Measurements from ENCODE around the gene MBD2. TPM values are rescaled to one million over a fixed set of nuclear protein-coding genes. Genes with fewer than 3 reads are reported as not detected.

Gene MBD2
- total RNA-seq, 1 experiment from 2014 or later, result 55.9 TPM

DNA sequence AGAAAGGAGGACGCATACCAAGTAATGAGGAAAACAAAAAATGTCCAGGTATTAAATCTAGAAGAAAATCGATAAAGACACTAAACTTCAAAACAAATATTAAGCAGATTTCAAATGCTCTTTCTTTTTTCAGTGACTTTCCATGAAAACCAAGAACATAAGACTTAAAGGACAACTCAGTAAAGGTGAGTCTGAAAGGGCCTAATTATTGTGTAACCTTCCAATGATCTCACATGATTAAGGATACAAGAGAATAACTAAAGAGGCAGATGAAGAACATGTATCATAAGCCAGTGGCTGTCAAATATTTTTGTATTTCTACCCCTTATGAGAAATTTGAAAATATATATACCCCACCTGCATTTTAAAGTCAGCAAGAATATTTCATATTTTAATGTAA is 30.7 kb downstream of the MBD2 start:
- no peak for DNase-seq
- no peaks in the 10 kb centered on the region for H3K36me3 ChIP-seq (replicated peaks; ENCODE audit: control insufficient read depth, insufficient read depth, low read length)
- H3K27me3 ChIP-seq (ENCODE audit: control insufficient read depth, insufficient read depth, low read length), result no peaks in the 10 kb centered on the region
- no peak overlapping the region for H3K4me3 ChIP-seq (ENCODE audit: insufficient read depth, low read depth, low read length)

DNA sequence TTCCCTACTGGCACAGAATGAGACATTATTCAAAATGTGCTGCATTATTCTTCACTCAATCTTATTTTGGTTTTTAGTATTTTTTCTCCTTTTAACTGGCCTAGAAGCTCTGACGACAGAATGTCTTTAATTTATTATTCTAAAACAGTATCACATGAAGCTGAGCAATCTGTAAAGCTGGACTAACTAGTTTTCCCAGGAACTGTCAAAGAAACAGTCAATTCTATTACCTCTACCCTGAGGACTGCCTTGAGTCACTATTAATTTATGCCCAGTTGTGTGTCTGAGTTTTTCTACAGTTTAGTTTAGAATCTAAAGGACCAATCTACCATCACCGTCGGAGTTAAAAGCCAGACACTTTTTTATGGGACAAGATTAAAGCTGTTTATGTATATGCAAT is 31.6 kb downstream of the MBD2 start:
- H3K4me3 ChIP-seq (ENCODE audit: insufficient read depth, low read depth, low read length), result no peak overlapping the region
- no peaks in the 10 kb centered on the region for H3K27me3 ChIP-seq (ENCODE audit: control insufficient read depth, insufficient read depth, low read length)
- no peaks in the 10 kb centered on the region for H3K36me3 ChIP-seq (replicated peaks; ENCODE audit: control insufficient read depth, insufficient read depth, low read length)
- no peak for DNase-seq

DNA sequence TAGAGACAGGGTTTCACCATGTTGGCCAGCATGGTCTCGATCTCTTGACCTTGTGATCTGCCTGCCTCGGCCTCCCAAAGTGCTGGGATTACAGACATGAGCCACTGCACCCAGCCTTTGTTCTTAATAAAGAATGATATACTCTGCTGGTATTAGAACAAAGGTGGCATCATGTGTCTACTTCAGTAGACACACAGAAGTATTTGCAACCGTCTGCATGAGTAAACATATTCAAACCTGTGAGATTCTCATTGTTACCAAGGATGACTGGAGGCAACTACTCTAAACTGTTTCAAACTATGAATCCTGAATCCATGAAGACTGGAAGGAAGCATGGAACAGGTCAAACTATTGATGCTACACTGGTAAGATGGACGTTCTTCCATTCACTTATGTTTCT is 32.1 kb downstream of the MBD2 start:
- Histone ChIP-seq H3K27me3 (ENCODE audit: control insufficient read depth, insufficient read depth, low read length) (no peaks in the 10 kb centered on the region), H3K36me3 (replicated peaks; ENCODE audit: control insufficient read depth, insufficient read depth, low read length) (no peaks in the 10 kb centered on the region), H3K4me3 (ENCODE audit: insufficient read depth, low read depth, low read length) (no peak overlapping the region)
- DNase-seq, result no peak

DNA sequence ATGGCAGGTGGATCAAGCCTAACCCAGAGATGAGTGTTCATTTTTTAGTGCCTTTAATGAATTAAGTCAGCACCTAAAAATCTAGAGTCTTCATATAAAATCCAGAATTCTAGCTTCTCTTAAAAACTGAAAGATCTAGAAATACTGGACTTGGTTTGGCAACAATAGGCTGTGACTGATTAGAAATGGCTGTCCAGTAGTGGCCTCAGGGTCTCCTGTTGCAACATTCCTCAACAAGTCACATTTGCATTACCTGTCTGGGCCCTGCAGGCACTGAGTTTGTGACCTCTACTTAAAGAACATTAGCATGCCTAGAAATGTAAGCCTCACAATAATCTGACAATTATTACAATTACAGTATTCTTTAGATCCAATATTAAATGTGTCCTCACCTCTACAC is 33.1 kb downstream of the MBD2 start:
- Histone ChIP-seq H3K4me3 (ENCODE audit: insufficient read depth, low read depth, low read length) (no peak overlapping the region), H3K36me3 (replicated peaks; ENCODE audit: control insufficient read depth, insufficient read depth, low read length) (no peaks in the 10 kb centered on the region), H3K27me3 (ENCODE audit: control insufficient read depth, insufficient read depth, low read length) (no peaks in the 10 kb centered on the region)
- DNase-seq, result peak; percentile 28

DNA sequence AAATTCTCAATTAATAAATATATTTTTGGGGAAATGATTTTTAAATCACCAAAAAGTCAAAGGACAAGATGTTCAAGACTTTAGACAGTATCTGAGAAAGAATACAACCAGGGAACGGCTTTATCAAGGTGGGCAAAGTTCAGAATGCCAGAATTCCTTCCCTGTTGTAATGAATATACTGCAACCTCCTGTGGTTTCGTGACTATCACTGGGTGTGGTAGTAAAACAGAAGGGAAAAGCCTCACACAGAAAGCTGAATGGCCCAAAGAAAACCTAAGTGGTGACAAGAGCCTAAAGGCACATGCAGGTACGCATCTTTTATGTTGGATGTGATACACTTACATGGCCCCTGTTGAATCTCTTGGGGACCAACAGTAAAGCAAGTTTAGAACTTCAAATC is 37.1 kb downstream of the MBD2 start:
- Histone ChIP-seq H3K27me3 (ENCODE audit: control insufficient read depth, insufficient read depth, low read length) (no peaks in the 10 kb centered on the region), H3K36me3 (replicated peaks; ENCODE audit: control insufficient read depth, insufficient read depth, low read length) (no peaks in the 10 kb centered on the region), H3K4me3 (ENCODE audit: insufficient read depth, low read depth, low read length) (no peak overlapping the region)
- no peak for DNase-seq

DNA sequence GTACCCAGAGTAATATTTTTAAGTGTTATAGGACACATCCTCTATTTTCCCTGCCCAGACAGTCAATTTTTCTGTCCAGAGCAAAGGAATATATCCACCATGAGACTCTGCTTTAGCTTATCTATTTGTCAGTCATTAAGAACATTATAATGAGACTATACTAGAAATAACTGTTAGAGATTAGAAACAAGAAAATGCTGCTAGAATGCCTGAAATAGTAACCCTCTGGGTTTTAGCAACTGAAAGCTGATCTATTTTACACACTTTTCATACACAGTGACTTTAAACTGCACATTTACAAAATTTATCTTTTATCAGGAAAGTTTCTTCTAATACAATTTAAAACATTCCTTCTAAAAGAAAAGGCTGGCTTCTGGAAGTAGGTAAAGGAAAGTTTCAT is 39.6 kb downstream of the MBD2 start:
- no peaks in the 10 kb centered on the region for H3K27me3 ChIP-seq (ENCODE audit: control insufficient read depth, insufficient read depth, low read length)

DNA sequence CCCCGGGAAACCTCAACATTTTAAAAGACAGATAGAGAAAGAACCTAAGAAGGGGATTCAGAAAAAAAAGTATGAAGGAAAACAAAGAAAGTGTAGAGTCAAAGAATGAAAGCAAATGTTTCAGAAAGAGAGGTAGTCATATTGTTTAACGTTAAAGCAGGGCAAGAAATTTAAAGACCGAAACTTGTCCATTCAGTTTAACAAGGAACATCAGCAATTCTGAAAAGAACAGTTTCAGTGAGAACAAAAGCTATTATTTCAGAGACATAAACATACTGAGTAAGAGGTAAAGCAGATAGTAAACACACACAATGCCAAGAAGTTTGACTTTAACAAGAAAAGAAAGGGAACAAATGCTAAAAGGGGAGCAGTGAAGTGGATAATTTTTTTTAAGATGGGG is 41.1 kb downstream of the MBD2 start:
- no peaks in the 10 kb centered on the region for H3K36me3 ChIP-seq (replicated peaks; ENCODE audit: control insufficient read depth, insufficient read depth, low read length)

More for the DNA sequence above, 39.6 kb downstream of the MBD2 start:
- no peak for DNase-seq
- Histone ChIP-seq H3K36me3 (replicated peaks; ENCODE audit: control insufficient read depth, insufficient read depth, low read length) (no peaks in the 10 kb centered on the region), H3K4me3 (ENCODE audit: insufficient read depth, low read depth, low read length) (no peak overlapping the region)

DNA sequence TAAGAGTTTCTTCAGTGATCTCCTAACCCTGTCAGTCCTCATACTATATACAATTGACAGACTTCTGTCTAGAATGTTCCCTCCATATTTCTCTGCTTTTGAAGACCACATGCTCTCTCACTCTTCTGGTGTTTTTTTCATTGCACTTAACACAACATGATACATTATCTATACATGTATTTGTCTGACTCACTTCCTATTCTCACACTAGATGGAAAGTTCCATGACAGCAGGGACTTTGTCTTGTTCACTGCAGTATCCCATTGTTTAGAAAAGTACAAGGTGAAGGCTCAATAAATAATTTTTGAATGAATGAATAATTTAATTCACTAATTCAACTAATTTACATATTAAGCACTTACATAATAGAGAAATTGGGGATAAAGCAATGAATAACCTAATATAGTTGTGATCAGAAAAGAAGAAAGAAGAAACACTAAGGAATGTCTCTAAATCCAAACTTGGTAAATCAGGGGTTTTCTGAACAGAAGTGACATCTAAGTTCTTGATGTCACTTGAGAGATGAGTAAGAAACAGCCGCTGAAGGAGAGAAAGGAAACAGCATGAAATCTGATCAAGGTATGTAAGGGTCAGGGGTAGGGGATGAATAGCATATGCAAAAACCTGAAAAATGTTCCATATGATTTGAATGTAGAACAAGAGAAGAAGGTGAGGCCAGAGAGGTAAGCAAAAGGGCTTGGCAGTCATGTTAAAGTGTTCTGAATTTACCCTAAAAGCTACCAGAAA is 42.4 kb downstream of the MBD2 start:
- no peaks in the 10 kb centered on the region for H3K36me3 ChIP-seq (replicated peaks; ENCODE audit: control insufficient read depth, insufficient read depth, low read length)
- no peak overlapping the region for H3K4me3 ChIP-seq (ENCODE audit: insufficient read depth, low read depth, low read length)
- no peak for DNase-seq
- H3K27me3 ChIP-seq (ENCODE audit: control insufficient read depth, insufficient read depth, low read length), result no peaks in the 10 kb centered on the region

More for the DNA sequence above, 41.1 kb downstream of the MBD2 start:
- no peak overlapping the region for H3K4me3 ChIP-seq (ENCODE audit: insufficient read depth, low read depth, low read length)
- DNase-seq, result no peak
- H3K27me3 ChIP-seq (ENCODE audit: control insufficient read depth, insufficient read depth, low read length), result no peaks in the 10 kb centered on the region

DNA sequence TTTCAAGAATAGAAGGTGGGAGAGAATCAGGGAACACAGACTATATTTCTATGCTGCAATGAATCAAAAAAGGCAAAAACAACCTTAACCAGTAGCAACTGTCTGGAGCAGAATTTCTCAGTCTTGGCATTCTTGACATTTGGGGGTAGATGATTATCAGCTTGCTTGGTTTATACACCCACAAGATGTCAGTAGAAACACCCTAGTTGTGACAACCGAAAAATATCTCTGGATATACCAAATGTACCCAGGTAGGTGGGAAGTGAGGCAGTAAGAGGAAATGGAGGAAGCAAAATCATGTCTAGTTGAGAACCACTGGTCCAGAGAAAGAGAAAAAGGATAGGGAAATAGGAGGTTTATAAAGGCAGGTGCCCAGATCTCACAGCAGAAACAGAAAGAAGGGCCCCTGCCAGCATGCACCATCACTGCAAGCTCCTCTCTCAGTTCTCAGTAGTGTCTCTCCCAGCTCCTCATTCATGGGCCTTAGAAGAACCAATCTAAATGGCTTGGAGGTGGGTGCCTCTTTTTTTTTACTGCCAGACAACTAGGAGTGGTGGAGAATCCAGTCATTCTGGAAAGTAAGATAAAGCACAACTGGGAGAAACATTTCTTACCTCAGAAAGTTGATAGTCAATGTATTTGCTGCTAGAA is 50.4 kb downstream of the MBD2 start:
- Histone ChIP-seq H3K27me3 (ENCODE audit: control insufficient read depth, insufficient read depth, low read length) (no peaks in the 10 kb centered on the region), H3K36me3 (replicated peaks; ENCODE audit: control insufficient read depth, insufficient read depth, low read length) (no peaks in the 10 kb centered on the region), H3K4me3 (ENCODE audit: insufficient read depth, low read depth, low read length) (no peak overlapping the region)
- no peak for DNase-seq

DNA sequence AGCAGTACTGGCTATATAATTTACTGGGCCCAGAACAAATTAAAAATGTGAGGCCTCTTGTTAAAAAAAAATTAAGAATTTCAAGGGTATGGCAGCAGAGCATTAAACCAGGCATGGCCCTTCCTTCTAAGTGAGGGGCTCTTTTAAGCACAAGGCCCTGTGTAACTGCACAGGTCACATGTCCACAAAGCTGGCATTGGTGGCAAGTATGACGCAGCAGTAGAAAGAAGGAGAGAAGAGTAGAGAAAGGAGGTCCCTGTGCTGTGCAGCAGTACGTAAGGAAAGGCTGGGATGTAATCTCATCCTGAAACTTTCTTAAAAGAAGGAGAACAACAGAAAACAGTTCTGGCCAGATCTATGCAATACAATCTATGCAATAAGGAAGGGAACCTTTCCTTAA is 51.2 kb downstream of the MBD2 start:
- no peaks in the 10 kb centered on the region for H3K27me3 ChIP-seq (ENCODE audit: control insufficient read depth, insufficient read depth, low read length)
- DNase-seq, result no peak
- no peaks in the 10 kb centered on the region for H3K36me3 ChIP-seq (replicated peaks; ENCODE audit: control insufficient read depth, insufficient read depth, low read length)
- H3K4me3 ChIP-seq (ENCODE audit: insufficient read depth, low read depth, low read length), result no peak overlapping the region

DNA sequence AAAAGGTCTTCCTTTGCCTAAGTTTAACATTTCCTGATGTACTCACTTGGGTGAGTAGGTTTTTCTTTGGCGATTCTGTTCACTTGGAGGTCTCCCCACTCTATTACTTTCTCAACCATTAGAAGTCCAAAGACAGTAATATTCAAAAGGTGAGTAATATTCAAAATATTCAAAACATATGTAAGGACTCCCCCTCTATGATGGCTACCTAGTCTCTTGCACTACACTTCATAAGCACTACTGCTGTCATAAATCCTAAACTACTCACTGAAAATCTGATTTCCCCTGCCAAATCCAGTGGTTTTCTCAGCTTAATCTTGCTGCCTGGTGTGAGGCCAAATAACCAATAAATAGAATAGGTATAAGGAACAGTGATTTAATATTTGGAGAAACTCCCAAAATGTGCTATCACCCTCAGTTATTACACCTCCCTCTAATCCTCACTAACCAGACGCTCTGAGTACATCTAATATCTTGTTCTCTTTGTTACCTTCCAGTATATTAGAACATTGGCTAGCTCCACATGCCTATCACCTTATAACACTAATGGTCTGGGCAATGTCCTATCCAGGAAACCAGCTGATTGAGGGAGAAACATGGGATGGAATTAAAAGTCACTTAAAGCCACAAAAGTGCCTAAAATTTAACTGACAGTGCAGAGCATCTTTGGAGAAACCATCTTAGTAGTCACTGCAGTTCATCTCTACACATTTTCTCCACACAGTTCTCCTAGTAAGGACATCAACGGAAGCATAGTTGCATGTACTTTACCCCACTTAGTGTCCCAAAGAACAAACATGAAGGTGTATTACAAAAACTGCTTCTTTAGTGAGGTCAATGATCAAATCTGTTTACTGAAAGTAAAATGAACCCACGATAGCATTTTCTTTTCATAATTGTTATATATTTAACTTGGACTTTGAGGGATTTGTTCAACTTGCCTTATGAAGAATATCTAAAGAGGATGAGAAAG is 54.8 kb downstream of the MBD2 start:
- DNase-seq, result no peak
- no peaks in the 10 kb centered on the region for H3K36me3 ChIP-seq (replicated peaks; ENCODE audit: control insufficient read depth, insufficient read depth, low read length)
- no peak overlapping the region for H3K4me3 ChIP-seq (ENCODE audit: insufficient read depth, low read depth, low read length)
- H3K27me3 ChIP-seq (ENCODE audit: control insufficient read depth, insufficient read depth, low read length), result no peaks in the 10 kb centered on the region

DNA sequence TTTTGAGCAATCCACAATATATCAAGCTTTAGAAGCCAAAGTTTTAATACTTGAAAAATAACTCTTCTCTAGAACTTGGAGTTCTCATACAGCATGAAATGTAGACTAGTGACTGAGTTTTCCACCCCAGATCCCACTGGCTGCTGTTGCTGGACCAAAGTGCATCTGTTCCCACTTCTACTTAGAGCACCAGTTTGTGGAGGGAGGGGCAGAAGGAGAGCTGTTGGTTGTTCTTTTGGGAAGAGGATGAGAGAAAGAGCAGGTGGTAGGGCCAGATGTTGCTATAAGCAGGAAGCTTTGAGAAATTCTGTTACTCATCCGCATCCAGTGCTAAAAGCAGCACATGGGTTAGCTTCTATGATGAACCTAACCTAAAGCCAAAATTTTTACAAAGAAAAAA is 59.0 kb downstream of the MBD2 start:
- no peaks in the 10 kb centered on the region for H3K36me3 ChIP-seq (replicated peaks; ENCODE audit: control insufficient read depth, insufficient read depth, low read length)
- H3K27me3 ChIP-seq (ENCODE audit: control insufficient read depth, insufficient read depth, low read length), result no peaks in the 10 kb centered on the region
- no peak for DNase-seq
- H3K4me3 ChIP-seq (ENCODE audit: insufficient read depth, low read depth, low read length), result no peak overlapping the region

DNA sequence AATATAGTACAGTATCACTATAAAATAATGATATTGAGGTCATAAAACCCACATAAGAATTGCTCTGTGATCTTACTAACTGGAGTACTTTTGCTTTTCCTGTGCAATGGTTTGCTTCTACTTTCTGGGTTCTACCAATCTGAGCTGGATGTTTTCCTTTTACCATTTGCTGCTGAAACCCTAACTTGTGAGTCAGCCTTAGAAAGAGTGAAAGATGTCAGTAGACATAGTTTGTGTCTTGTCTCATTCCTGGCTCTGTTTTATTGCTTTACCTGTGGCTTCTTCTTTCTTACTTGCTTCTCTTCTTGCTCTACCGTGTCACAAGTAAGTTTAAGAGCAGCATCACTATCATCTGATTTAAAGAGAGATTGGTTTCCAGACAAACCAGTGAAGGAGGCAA is 61.0 kb downstream of the MBD2 start:
- no peak for DNase-seq
- Histone ChIP-seq H3K36me3 (replicated peaks; ENCODE audit: control insufficient read depth, insufficient read depth, low read length) (no peaks in the 10 kb centered on the region), H3K27me3 (ENCODE audit: control insufficient read depth, insufficient read depth, low read length) (no peaks in the 10 kb centered on the region), H3K4me3 (ENCODE audit: insufficient read depth, low read depth, low read length) (no peak overlapping the region)

DNA sequence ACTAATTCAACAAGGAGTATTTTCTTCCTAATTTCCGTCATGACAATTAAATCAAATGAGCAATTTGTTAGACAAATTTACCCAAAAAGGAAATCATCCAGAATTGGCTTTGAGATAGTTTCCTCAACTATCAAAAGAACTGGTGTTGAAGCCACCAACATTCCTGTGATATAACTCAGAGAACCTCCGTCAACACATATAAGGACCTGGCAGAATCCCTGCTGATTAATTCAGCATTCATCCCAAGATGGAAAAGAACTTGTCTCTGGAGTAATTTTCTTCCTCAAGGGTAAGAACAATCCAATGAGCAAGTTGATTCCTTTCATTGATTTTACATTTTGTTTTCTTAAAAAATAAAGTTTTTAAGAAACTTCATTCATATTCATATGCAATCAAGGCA is 62.0 kb downstream of the MBD2 start:
- H3K27me3 ChIP-seq (ENCODE audit: control insufficient read depth, insufficient read depth, low read length), result no peaks in the 10 kb centered on the region
- no peak overlapping the region for H3K4me3 ChIP-seq (ENCODE audit: insufficient read depth, low read depth, low read length)
- no peaks in the 10 kb centered on the region for H3K36me3 ChIP-seq (replicated peaks; ENCODE audit: control insufficient read depth, insufficient read depth, low read length)
- DNase-seq, result no peak

DNA sequence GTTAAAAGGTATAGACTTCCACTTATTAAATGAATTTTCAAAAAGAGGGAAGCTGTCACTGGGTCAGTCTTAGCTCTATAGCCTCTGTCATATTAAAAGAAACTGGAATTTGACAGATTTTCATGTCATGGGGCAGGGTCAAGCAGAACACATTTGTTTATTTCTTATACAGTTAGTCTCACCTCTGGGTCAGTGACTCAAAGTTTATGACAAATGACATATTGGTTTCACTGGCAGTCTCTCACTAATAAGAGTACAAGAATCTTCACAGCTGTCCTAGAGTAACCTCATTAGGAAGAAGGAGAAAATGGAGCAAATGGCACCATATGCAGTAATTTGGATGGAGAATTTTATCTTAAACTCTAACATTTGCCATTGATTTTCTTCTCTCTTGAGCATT is 63.2 kb downstream of the MBD2 start:
- Histone ChIP-seq H3K27me3 (ENCODE audit: control insufficient read depth, insufficient read depth, low read length) (no peaks in the 10 kb centered on the region), H3K4me3 (ENCODE audit: insufficient read depth, low read depth, low read length) (no peak overlapping the region), H3K36me3 (replicated peaks; ENCODE audit: control insufficient read depth, insufficient read depth, low read length) (no peaks in the 10 kb centered on the region)
- DNase-seq, result no peak

Data from H7 (cell line).